Left kidney (tissue), 2 donors: ENCODE results near the gene EZR. TPM values are rescaled to one million over a fixed set of nuclear protein-coding genes. Genes with fewer than 3 reads are reported as not detected.

Source experiments
- DNase-seq: peaks from one replicate; pipeline ENCODE4 v3.0.0-alpha.2; 2013
- polyA plus RNA-seq: library from polyadenylated mRNA; unstranded; fragments of 120-200 nt; gene quantifications from one replicate; pipeline ENCODE4 v1.2.1, GENCODE V29; 2013; ENCODE audit not compliant: insufficient read length

Gene EZR
- polyA plus RNA-seq, 1 donor: 249 TPM

DNA sequence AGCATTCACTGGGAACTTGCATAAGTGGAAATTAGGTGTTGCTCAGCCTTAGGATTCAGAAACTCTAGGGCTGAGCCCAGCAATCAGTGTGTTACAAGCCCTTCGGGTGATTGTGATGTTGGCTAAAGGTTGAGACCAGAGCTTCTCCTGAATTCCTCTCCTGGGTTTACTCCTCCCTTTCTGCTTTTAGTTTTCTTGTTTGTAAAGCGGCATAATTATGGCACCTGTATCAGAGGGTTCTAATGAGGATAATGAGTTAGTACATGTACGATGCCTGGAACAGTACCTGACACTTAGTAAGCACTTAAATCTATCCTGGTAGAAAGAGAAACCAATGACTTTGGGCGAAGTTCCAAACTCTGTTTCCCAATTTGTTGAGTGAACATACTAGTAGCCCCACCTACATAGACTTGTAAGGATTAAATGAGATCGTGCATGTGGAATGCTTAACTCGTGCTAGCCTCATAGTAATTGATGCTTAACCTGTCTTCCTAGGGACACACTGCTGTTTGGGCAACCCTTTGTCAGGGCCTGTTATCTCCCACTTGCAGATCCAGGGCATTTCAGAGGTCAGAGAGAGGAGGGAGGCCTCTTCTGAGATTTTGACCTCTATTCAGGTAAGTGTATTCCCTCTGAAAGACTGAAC, 932 bp upstream of the EZR start:
- no peak for DNase-seq

DNA sequence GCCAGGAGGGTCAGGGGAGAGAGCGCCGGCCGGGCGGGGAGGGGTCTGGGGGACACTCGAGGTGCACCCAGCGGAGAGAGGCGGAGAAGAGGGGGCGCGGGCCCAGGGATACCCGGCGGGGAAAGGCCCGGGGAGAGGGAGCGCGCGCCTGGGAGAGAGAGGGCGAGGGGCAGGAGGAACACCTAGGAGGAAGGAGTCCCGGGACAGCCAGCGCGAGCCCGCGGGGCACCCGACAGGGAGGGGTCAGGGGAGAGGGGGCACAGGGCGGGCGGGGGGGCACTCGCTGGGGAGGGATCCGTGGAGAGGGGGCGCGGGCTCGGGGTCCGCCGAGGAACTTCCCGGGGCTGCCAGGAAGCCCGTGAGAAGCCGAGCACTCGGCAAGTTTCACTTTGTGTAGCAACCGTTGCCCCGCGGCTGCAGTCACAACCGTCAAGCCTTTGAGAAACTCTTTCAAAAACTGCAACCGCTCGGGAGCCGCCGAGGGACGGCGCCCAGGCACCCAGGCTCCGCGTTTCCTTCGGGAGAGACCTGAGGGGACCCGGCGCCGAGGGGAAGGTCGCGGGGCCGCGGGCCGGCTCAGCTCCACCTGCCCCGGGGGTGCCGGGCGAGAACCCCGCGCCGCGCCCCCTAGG, 471 bp downstream of the EZR start:
- no peak for DNase-seq

- DNase-seq: peak; percentile 71
Observed at GRCh38 chr6:158817728-158818580, 1.2 kb downstream of the EZR start.

- DNase-seq: no peak
Observed at GRCh38 chr6:158816803-158817727, 2.1 kb downstream of the EZR start.

DNA sequence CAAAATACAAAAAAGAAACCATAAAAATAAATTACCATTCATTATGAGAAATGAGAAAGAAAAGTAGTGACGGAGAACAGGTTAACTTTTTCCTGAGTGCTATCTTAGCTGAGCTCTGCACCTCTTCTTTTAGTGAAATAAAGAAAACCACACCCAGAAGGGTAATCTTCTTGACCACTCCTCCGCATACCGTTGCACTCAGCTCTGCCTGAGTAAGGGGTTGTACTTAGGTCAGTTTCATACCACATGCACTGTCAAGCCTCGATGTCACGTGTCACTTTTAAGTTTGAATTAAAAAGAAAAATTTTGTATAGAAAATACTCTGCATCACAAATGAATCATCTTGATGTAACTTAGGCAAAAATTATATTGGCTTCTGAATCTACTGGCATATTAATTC, 2.8 kb downstream of the EZR start:
- DNase-seq: no peak

GRCh38 chr6:158815907-158816306, 3.3 kb downstream of the EZR start:
- DNase-seq: no peak

DNA sequence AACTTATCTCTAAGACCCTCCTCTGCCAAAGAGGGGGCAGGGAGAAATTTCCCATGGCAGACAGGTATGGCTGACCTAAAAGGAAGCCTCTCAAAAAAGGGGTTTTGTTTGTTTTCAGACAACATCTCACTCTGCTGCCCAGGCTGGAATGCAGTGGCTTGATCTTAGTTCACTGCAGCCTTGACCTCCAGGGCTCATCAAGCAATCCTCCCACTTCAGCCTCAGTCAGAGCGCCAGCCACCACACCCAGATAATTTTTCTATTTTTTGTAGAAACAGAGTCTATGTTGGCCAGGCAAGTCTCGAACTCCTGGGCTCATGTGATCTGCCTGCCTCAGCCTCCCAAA, 3.8 kb downstream of the EZR start:
- DNase-seq: no peak

DNA sequence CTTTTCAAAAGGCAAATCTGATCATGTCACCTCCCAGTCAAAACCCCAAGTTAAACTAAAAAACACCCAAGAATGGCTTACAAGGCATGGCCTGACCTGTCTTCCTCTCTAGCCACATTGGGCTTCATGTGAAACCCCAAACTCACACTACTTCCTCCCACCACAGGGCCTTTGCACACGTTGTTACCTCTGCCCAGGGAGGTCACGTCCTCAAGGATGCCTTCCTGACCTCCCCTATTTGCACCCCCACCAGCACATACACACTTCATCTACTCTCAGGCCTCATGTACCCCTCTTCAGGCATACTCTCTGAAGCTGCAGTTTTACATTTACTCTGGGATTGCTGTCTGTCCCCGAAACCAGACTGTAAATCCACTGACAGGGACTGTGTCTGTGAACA, 6.1 kb downstream of the EZR start:
- no peak for DNase-seq

GRCh38 chr6:158812611-158813010, 6.6 kb downstream of the EZR start:
- DNase-seq: no peak

- DNase-seq: no peak
Observed at GRCh38 chr6:158810155-158811095, 8.7 kb downstream of the EZR start.

DNA sequence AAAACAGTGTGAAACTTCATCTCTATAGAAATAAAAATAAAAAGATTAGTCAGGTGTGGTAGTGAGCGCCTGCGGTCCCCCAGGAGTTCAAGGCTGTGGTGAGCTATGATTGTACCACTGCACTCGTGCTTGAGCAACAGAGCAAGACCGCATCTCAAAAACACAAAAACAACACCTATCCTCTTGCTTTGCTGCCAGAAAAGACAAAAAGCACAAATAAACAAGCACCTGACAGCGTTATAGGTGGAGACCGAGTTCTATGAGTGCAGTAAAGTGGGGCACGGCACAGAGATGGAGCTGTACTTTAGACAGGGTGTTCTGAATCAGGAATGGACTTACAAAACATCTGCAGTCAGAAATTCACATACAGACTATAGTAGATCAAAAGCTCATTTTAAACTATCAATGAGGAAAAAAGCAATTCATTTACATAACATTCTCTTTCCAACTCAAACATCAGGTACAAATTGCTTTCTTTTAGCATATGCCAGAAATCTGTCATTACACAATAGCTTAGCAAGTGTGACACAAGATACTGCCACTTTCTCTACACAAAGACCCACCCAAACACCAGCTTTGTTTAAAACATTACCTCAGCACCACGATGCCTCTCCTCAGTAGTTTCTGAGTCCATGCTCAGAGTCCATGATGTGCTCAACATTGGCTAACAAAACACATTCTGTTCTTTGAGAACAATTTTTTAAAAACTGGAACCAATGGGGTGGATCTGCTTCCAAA, 10.1 kb downstream of the EZR start:
- DNase-seq: no peak

DNA sequence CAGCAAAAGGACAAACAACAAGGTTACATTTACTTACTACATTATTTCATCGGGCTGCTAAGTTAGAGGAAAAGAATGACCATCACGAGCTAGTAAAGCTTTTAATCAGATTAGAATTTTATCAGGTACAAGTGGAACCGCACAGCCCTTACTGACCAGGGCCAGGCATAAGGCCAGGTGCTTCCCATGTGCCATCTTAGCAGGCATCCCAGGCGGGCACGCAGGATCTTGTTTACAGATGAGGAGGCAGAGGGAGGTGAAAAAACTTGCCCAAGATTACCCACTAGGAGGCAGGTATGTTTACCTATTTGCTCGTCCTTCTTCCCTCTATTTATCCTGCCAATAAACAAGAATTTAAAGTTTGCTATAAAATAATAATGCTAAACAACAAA, 10.7 kb downstream of the EZR start:
- no peak for DNase-seq

GRCh38 chr6:158807515-158808441, 11.4 kb downstream of the EZR start:
- no peak for DNase-seq

DNA sequence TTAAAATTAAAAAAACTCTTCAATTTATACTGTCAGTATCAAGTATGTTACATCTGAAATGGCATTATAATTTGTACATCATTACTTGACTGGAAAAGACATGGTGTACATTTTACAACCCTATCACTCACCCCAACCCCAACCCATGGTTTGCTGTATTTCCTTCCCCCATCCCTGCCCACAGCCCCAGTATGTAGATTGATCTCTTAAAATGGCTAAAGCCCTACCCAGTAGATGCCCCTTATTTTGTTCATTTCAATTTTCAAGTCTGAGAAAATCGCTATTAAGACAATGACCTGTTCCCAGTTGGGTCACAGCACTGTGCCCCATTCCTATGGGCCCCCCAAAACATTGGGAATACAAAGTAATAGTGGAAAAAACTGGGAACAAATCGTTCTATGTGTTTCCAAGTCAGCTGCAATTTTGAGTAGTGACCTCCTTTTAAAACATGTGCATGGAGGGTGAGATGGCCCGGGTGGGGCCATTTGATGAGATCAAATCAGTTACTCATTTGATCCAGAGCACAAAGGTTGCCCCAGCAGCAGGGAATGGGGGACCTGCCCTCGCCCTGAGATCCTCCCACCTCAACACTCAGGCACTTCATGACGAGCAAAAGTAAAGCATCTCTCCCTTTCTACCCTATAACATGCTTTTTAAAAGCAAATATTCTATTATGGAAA, 13.3 kb downstream of the EZR start:
- DNase-seq: no peak

DNA sequence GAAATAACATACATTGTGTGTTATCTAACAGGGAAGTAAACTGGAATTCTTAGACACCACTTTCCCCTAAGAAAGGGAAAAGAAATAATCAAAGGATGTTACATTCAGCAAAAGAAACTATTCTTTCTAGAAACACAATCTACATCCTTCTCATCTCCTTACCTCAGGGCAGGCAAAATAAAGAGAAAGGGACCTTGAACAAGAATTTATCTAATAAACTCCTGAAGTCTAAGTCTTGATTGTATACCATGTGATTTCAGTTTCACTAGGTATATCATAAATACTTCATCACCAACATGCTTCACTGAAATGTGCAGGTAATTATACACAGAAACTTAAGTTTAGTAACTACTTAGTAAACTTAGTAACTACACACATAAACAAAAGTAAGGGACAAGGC, 15.0 kb downstream of the EZR start:
- DNase-seq: no peak

DNA sequence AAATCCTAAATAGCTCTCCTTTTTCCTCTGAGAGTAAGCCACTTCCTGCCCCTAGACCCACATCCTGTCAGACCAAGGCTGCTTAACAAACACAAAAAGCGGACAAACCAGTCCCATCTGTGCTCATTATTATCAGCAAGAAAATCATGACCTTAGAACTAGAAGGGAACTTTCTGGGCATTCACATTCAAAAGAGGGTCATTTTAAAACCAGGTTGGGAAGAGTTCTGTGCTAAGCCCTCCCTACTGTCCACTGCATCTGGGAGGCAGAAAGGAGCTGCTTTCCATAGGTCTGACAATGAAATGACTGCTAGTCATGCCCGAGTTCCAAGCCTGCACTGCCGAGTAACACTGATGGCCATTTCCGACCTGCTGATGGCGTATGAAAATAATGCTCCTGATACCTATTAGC, 15.4 kb downstream of the EZR start:
- no peak for DNase-seq

GRCh38 chr6:158801655-158802294, 17.4 kb downstream of the EZR start:
- no peak for DNase-seq
